ENCODE results near the gene C6orf47. TPM values are rescaled to one million over a fixed set of nuclear protein-coding genes. Genes with fewer than 3 reads are reported as not detected.

The C6orf47 gene
- total RNA-seq, 4 donors from 2014 or later: 6.2 to 31.9 (median 24.6) TPM

DNA sequence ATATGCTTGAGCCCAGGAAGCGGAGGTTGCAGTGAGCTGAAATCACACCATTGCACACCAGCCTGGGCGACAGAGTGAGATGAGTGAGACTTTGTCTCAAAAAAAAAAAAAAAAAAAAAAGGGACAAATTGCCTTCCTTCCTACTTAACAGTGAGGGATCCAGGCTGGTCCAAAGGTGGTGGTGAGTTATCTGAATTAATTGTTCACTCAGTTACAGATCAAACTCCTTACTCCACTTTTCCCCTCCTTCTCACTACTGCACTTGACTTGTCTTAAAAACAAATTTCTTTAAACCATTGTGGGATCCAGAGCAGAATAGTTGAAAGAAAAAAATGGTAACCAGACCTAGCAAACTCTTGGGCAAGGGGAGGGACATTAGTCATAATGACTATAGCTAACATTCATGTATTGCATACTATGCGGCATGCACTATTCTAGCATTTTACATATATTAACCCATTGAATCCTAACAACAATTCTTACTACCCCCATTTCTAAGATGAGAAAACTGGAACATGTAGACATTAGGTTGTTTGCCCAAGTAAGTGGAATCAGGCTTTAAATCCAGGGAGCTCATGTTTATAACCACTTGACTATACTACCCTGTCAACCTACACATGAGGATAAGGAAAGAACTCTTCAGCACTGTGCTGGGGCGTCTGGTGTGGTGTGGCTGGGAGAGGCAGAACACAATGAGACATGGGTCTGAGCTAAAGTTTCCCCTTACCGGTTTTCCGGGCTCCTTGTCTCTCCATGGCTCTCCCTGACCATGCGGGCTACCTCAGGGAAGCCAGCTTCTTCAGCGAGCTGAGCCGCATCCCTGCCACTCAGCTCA is 2.8 kb upstream of the C6orf47 start:
- TF ChIP-seq, protein P1, sequence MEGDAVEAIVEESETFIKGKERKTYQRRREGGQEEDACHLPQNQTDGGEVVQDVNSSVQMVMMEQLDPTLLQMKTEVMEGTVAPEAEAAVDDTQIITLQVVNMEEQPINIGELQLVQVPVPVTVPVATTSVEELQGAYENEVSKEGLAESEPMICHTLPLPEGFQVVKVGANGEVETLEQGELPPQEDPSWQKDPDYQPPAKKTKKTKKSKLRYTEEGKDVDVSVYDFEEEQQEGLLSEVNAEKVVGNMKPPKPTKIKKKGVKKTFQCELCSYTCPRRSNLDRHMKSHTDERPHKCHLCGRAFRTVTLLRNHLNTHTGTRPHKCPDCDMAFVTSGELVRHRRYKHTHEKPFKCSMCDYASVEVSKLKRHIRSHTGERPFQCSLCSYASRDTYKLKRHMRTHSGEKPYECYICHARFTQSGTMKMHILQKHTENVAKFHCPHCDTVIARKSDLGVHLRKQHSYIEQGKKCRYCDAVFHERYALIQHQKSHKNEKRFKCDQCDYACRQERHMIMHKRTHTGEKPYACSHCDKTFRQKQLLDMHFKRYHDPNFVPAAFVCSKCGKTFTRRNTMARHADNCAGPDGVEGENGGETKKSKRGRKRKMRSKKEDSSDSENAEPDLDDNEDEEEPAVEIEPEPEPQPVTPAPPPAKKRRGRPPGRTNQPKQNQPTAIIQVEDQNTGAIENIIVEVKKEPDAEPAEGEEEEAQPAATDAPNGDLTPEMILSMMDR (IDR thresholded peaks at IDR 0.05): no peak
- no peak for TF ChIP-seq POLR2A (IDR thresholded peaks at IDR 0.05)
- DNase-seq: no peak
- intact Hi-C loops (cut with DNase I; ENCODE audit: low total_unique reads): no loop called here
- no peaks in the 10 kb centered on the region for H3K9me3 ChIP-seq
- peak overlapping the region; percentile 91 to 93 for H3K4me3 ChIP-seq
- H3K27me3 ChIP-seq: no peaks in the 10 kb centered on the region
- H3K36me3 ChIP-seq: no peaks in the 10 kb centered on the region
- H3K4me1 ChIP-seq: peaks cover 17 to 25% of the 10 kb centered on the region in 2 donors
- H3K27ac ChIP-seq: peak overlapping the region; percentile 91 to 97

DNA sequence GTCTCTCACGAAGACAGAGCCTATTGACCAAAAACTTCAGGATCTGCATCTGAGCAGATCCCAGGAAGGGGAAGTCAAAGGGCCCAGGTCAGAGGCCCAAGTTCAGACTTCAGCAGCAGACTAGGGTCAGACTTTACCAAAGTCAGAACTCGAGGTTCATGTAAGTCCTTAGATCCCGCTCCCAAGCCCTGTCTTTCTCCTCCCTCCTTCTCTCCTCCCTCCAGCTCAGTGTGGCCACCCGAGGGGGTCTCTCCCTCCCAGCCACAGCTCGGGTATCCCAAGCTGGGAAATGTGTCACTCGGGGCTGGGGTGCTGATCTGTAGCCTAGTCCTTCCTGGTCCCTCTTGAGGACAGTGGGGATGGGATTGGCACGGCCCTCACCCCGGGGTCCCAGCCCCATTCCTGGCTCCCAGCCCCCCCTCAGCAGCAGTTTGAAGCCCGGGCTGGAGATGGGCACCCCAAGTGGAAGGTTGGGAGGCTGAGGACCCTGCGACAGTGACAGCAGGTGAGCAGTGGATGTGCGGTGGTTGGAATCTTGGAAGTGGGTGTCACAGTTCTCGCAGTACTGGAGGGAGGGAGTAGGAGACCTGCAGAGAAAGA is 1.6 kb upstream of the C6orf47 start:
- no peak for TF ChIP-seq POLR2A (IDR thresholded peaks at IDR 0.05)
- TF ChIP-seq, protein P1 (IDR thresholded peaks at IDR 0.05): no peak
- intact Hi-C loops (cut with DNase I; ENCODE audit: low total_unique reads): no loop called here
- Histone ChIP-seq H3K27ac (peak overlapping the region in 1 of 2 donors; percentile 5), H3K9me3 (no peaks in the 10 kb centered on the region), H3K27me3 (no peaks in the 10 kb centered on the region), H3K4me1 (peaks cover 18 to 28% of the 10 kb centered on the region in 2 donors), H3K4me3 (no peak overlapping the region), H3K36me3 (no peaks in the 10 kb centered on the region)
- no peak for DNase-seq

DNA sequence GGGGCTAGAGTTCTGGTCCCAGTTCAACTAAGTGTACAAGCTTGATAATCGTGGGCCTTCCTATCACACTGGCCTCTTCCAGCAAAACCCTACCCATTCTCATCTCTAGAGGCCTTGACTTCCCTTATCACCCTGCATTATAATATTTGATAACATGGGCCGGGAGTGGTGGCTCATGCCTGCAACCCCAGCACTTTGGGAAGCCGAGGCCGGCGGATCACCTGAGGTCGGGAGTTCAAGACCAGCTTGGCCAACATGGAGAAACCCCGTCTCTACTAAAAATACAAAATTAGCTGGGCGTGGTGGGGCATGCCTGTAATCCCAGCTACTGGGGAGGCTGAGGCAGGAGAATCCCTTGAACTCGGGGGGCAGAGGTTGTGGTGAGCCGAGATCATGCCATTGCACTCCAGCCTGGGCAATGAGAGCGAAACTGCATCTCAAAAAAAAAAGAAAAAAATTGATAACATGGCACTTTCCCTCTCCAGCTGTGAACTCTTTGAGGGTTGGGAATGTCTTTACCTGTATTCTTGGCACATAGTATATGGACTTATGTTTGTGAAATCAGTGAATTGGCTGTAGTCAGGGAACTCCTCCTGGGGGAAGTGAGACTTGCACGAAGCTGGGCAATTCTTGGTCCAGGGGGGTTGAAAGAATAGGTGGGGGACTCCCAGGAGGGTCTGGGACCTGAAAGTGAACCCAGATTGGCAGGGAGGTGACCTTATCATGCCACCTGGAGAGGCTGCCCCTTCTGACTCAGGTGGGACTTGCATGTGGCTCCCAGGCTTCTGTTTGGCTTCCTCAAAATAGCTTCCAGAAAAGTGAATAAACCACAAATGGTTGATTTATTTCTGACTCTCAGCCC is 915 bp upstream of the C6orf47 start:
- Histone ChIP-seq H3K9me3 (no peaks in the 10 kb centered on the region), H3K4me1 (peaks cover 11 to 21% of the 10 kb centered on the region in 2 donors), H3K27me3 (no peaks in the 10 kb centered on the region), H3K27ac (peak overlapping the region; percentile 81 to 91), H3K4me3 (peak overlapping the region; percentile 58 to 71), H3K36me3 (no peaks in the 10 kb centered on the region)
- intact Hi-C loops (cut with DNase I; ENCODE audit: low total_unique reads): no loop called here
- DNase-seq: no peak
- TF ChIP-seq POLR2A (IDR thresholded peaks at IDR 0.05): no peak
- TF ChIP-seq, protein P1 (IDR thresholded peaks at IDR 0.05): no peak

DNA sequence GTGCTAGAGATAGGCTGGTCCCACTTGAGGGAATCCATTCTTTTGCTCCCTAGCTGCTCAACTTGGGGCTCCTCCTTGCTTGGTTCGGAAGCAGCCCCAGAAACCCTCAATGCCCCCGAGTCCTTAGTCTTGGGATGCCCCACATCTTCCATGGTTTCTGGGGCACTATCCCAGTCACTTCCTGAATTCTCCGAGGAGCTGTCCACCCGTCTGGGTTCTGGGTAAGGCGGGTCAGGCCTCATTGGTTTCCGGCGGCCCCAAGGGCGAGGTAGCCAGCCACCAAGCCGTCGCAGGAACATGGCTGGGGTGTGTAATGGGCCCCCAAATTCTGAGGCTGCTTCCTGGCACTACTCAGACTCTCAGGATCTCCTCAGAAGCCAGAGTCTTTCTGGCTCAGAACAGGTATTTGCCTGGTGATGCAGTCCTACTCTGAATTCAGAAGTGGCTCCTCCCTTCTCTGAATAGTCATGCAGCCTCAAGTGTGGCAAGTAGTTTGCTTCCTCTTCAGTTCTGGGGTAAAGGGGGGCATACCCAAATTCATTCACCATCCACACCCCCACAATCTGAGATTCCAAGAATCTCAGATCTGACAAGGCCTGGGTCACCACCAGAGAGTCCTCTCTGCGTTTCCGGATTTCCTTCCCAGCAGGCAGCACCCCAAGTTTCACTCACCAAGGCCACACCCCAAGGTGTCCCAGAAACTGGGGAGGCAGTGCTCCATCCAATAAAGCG is 763 bp downstream of the C6orf47 start:
- H3K4me3 ChIP-seq: peak overlapping the region; percentile 58 to 71
- H3K27me3 ChIP-seq: no peaks in the 10 kb centered on the region
- no peaks in the 10 kb centered on the region for H3K9me3 ChIP-seq
- H3K27ac ChIP-seq: peak overlapping the region; percentile 81 to 91
- no peak for DNase-seq
- intact Hi-C loops (cut with DNase I; ENCODE audit: low total_unique reads): no loop called here
- H3K4me1 ChIP-seq: peaks cover 11 to 19% of the 10 kb centered on the region in 2 donors
- TF ChIP-seq POLR2A (IDR thresholded peaks at IDR 0.05): no peak
- TF ChIP-seq, protein P1 (IDR thresholded peaks at IDR 0.05): no peak
- no peaks in the 10 kb centered on the region for H3K36me3 ChIP-seq

Measured in uterus (tissue), 4 donors.